GM18511 (cell line): ENCODE results near the gene AMER3.
"Not testable (repeated sequence)": the region's sequence is repeated elsewhere in the genome, so short reads cannot be mapped to it uniquely, and the experiment has no call there.

Experiments
- ATAC-seq: cut with Tn5 transposase; IDR thresholded peaks from one replicate; pipeline ENCODE4 v1.9.1; 2021; ENCODE audit warnings: mild to moderate bottlenecking, moderate library complexity; ENCODE audit not compliant: unreplicated experiment

Gene AMER3

GRCh38 chr2:130755256-130756052, at the start of gene AMER3:
Gene AMER3, plus strand, starts transcription at chr2:130755540. Its CDS starts 6,533 bp downstream, at chr2:130762073.
- no peak for ATAC-seq

DNA sequence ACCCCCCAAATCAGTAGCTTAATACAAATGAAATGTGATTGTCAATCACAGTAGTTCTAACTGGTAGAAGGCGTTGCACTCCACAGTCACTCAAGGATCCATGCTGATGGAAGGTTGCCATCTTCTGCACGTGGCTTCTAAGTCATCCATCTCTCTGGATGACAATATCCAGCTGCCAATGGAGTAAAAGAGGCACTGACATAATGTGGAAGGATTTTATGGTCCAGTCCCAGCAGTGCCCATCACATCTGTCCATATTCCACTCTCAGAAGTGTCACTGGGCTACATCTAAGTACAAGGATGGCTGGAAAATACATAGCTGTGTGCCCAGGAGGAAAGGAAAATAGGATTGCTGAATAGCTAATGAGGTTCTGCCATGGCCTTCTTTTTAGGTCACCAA, 40.5 kb upstream of the AMER3 start:
- not testable (repeated sequence) for ATAC-seq

DNA sequence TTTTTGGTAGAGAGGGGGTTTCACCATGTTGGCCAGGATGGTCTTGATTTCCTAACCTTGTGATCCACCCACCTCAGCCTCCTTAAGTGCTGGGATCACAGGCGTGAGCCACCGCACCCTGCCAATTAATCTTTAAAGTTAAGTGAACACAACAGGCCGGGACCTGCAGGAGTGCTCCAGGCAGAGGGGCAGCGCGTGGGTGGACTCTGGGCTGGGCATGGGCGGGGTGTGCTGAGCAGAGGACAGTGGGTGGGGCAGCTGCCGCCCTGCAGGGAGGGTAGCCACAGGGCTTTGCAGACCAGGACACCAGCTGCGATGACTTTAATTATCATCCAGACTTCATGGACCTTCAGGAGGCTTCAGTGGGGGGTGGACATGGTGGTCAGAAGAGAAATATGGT, 35.3 kb upstream of the AMER3 start:
- no peak for ATAC-seq

- no peak for ATAC-seq
These were observed 34.8 kb upstream of the AMER3 start for GRCh38 chr2:130720528-130720927.

DNA sequence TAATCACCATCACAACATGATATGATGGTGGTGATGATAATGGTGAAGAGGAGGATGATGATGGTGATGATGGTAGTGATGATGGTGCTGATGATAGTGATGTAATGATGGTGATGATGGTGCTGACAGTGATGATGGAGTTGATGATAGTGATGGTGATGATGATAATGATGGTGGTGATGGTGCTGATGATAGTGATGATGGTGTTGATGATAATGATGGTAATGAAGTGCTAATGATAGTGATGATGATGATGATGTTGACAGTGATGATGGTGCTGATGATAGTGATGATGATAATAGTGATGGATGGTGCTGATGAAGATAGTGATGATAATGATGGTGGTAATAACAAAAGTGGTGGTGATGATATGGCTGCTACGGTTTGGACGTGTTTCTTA, 30.9 kb upstream of the AMER3 start:
- no peak for ATAC-seq

- no peak for ATAC-seq
These were observed 28.6 kb upstream of the AMER3 start for GRCh38 chr2:130726614-130727180.

GRCh38 chr2:130727286-130727924, 27.9 kb upstream of the AMER3 start:
- ATAC-seq, result peak; percentile 95

- ATAC-seq, result peak; percentile 30
These were observed 27.3 kb upstream of the AMER3 start for GRCh38 chr2:130728007-130728454.

DNA sequence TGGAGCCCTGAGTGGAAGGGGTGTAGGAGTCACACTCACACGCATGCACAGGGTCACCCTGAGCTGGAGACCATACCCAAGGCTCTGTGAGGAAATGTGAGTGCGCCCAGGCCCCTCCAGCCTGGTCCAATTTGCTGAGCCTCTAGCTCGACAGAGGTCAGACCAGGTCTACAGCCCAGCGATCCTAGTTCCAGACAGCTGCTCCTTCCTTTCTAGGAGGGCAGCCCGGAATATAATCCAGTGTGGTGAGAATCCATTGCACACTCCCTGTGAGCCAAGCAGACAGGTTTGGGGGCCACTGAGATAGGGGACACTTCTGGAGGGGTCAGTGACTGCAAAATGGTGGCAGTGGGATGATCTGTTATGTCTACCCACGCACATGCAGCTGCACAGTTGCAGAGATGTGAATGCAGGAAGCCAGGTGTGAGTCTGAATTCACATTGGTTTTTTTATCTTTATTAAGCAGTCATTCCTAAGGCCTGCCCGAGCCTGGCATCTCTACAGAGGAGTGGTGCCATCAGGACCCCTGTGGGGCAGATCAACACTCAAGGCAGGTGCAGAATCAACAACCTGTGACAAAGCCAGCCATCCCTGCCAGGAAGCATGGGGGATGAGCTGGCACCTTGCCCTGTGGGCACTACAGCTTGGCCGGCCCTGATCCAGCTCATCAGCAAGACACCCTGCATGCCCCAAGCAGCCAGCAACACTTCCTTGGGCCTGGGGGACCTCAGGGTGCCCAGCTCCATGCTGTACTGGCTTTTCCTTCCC, 26.6 kb upstream of the AMER3 start, which contains the start of gene GPR148:
Gene GPR148, plus strand, starts transcription at position 522 of the 768 bp plus-strand sequence. Its CDS starts 82 bp downstream, at position 604.
- ATAC-seq, result no peak

- ATAC-seq, result no peak
These were observed 25.7 kb upstream of the AMER3 start for GRCh38 chr2:130729322-130730299.

- not testable (repeated sequence) for ATAC-seq
These were observed 23.1 kb upstream of the AMER3 start for GRCh38 chr2:130732257-130732656.

- no peak for ATAC-seq
These were observed 20.1 kb upstream of the AMER3 start for GRCh38 chr2:130735200-130735599.

DNA sequence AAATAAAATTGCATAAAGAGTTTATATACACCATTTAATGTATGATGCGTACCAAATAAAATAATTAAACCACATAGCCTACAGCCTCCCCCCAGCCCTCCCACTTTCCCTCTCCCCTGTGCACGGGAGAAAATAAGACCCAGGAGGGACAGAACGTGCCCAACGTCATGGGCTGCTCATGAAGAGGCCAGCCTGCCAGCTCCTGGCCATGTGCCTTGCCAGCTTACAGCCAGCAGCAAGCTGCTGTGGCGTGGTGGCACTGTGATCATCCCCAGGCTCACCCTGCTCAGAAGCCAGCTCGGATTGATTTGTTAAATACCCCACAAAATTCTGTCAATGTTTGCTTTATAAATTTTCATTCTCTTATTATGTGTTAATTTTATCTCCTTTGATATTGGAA, 18.9 kb upstream of the AMER3 start:
- ATAC-seq, result no peak

DNA sequence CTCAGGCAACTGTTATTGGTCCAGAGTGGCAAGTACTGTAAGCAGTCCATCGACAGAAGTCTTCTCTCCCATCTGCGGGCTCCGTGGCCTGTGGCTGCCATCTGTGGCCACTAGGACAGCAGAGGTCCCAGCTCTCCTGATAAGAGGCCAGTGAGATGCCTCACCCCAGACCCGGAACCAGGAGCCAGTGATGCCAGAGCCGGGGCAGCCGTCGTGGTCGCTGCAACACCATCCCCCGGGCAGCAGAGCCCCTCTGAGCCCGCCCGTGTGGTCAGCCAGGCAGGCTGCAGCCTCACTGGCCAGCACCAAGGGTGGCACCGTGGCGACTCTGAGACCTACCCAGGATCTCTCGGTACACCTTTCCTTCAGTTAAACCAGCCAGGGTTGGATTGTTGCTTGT, 17.7 kb upstream of the AMER3 start:
- ATAC-seq, result no peak

DNA sequence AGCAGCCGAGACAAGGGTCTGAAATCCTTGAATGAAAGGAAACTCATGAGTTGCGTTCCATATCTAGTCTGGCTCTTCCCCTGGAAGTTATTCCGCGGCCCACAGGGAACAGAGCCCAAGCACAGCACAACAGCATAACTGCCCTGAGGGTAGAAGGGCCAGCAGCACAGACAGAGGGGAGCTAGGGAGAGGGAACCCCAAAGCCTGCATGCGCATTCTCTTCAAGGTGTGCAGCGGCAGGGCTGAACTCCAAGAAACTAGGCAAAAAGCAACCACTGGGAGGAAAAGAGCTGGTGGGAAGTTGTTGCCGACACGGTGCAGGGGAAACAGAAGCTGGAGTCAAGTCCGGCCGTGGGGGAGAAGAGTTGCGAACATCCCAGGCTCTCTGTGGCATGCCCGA, 14.7 kb upstream of the AMER3 start:
- ATAC-seq, result no peak

- no peak for ATAC-seq
These were observed 12.1 kb upstream of the AMER3 start for GRCh38 chr2:130743278-130743677.

DNA sequence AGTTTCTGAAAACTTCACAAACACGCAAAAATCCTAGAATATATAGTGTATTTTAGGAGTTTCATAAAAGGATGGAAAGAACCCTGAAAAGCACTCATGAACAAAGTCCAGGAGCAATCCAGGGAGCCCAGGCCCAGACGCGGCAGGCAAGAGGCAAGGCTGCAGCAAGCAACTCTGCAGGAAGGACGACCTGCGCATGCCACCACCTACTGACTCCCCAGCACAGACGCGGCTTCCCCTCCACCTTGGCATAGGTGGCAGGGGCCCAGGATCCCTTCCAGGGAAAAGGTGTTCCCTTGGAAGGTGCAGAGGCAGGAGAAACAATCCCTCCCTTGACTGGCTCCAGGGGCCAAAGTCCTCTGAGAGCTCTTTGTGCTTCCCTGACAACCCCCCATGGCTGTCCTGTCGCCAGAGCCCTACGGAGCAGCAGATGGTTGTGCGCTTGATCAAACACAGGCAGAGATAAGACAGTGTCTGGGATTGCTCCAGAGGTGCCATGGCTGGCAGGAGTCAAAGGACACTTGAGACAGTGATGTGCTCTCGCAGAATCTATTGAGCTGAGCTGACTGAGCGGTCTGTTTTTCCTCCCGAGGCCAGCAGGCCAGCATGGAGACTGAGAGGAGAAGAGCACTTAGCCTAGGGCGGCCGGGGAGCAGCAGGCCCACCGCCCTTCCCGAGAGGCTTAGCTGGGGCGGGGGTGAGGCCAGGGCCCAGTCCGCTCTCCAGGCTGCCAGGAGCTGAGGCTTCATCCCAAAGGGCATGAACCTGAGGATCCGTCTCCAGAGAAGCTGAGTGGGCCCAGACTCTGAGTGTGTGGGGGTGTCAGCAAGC, 10.8 kb upstream of the AMER3 start:
- ATAC-seq, result no peak

- ATAC-seq, result no peak
These were observed 6.3 kb upstream of the AMER3 start for GRCh38 chr2:130749078-130749477.

- ATAC-seq, result no peak
These were observed 5.7 kb upstream of the AMER3 start for GRCh38 chr2:130749641-130750040.
